Diencephalon (tissue), 1 donor: ENCODE data around the gene AP2B1. TPM values are rescaled to one million over a fixed set of nuclear protein-coding genes. Genes with fewer than 3 reads are reported as not detected.
A peak's percentile ranks its signal among the peaks of the same experiment; 100 is the strongest.

ENCODE experiments used
- small RNA-seq: library from RNA; depleted of rRNA; stranded (forward); fragments of <200 nt; gene quantifications from one replicate; pipeline ENCODE3, GENCODE V24; 2014
- total RNA-seq: library from RNA; depleted of rRNA; stranded (reverse); fragments of >200 nt; gene quantifications from one replicate; pipeline ENCODE4 v1.2.3, GENCODE V29; 2014

The AP2B1 gene
- total RNA-seq = 287 TPM

DNA sequence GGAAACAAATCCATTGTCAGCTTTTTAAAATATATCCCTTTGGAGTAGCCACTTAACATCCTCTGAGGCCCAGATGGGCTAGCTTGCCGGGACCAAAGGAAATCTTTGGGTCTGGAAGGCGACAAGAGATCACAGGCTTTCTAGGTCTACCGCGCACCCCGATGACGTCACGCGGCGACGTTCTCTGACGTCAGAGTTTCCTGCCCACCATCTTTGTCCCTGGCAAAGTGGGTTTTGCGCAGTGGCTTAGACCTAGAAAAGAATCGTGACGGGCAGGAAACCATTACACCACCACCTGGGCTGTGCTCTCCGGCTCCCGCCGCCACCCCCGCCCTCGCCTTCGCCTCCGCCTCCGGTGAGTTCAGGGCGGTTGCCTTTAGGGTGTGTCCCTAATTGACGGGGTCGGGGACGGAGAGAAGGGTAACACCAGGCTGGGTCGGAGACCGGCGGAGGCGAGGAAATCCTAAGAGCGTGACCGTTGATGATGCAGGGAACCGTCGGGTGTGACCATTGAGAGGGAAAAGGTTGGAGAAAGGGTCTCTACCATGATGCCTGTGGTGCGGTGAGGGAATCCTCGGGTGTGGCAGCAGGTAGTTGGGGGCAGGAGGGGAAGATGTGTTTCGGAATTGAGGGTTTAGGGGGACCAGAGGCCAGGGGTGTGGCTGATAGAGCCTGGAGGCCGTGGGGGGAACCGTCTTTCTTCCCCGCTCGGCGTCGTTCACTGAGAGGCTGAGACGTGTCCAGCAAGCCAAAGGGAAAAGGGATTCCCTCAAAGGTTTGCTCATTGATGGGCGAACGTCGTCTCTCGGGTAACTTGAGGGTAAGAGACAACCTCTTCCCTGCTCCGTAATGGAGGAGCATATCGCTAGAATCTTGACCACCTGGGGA is at the start of gene AP2B1:
AP2B1 (plus strand) TSS at position 249 of the 888 bp plus-strand sequence. CDS start 6,709 bp downstream, outside the sequence.

DNA sequence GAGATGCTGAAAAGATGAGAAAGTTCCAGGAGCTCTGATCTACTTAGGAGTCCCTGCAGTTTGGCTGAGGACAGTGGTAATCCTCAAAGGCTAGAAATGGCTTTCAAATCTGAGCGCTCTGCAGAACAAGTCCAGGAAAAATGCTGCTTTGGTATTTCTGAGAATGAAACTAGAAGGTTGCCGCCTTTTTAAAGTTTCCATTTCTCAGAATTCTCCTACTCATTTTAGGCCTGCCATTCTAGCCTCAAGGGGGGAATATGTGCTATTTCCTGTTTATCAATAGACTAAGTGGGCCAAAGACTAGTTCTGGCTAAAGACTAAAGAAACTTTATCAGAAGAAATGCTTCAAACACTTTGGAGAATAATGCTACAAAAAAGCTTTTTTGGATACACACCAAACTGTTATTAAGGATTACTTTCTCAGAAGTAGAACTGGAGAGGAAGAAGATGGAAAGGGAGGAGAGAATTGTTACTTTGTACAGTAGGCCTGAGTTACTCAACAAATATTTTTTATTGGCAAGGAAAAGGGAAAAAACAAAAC is 49.5 kb upstream of the AP2B1 start, which contains the start of gene SLFN12L:
SLFN12L (minus strand) TSS at position 78 of the 541 bp plus-strand sequence. CDS start 15,314 bp downstream, outside the sequence.

DNA sequence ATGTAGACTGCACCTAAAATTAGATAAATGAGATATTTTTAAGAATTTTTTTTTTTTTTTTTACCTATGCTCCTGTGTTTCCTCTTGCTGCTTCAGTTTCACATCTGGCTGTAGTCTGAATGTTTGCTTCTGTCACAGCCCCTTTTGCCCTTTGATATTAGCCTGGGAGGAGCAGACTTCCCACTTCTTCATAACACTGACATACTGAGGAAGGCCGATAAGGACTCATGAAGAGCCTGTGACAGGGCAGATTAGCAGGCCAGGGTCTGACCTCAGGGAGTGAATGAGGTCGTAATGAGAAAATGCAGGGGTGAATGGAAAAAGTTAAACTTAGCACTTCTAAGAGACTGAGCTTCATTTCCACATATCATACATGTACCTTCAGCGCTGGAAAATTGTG is 26.4 kb upstream of the AP2B1 start, which contains the start of gene SLFN14:
SLFN14 (minus strand) TSS at position 117 of the 400 bp plus-strand sequence. CDS start 2,757 bp downstream, outside the sequence.

DNA sequence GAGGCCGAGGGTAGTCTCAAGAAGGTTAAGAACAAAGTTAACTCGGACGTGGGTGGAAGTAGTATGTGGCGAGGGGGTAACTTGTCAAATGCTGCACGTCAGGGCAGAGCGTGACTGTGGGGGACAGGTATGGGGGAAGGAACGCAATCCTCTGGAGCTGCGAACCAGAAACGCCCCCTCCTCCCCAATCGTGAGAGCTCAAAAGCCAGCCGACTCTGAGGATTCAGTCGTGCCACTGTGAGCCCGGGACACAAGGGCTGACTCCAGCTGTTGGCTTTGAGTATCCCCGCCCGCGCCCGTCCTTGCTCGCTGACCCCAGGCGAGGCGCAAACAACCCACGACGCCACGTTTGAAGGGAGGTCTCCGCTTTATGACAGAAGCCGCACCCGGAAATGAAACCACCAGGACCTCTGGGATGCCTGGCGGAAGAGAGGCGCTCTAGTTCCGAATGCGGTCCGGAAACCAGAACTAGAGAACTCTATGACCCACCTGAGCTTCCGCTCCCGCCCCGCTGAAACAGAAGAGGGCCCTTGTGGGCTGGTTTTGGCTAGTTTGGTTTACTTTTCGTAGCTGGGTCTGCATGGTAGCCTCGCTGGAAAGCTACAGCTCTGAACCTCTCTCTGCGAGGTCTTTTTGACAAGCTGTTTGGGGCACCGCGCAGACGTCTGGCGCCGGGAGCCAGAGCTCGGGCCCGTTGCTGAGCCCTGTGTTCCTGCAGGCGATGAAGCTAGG is 8.8 kb upstream of the AP2B1 start, which contains the start of gene PEX12:
PEX12 (minus strand) TSS at position 375 of the 732 bp plus-strand sequence. CDS start 550 bp downstream, outside the sequence.

DNA sequence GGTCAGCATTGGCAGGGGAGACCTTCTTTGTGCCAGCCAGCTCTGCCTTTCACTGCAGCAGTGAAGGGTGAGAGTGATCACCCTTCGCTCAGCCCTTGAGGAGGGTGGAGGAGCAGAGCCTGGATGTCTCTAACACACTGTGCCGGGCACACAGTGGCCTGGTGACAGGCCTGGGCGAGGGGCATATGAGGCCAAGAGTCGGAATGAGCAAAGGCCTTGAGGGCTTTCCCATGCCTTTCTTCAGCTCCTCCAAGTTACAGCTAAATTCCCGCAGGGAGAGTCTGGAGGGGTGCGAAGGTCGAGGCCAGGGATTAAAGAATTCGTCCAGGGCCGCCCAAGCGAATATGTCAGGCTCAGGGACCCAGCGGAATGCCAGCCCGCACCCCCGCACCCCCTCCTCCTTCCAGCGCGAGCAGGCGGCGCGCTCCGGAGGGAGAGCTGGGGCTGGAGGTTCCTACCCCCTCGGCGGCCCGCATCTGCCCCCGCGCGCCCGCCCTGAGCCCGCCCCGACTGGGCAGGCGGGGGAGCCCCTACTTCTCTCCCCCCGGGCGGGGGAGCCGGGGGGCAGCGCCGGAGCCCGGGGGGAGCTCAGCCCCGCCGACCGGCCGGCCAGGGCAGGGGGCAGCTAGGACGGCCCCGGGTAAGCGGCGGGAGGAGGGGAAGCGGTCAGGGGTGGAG is 144.3 kb downstream of the AP2B1 start, which contains the start of gene RASL10B:
RASL10B (plus strand) TSS at position 401 of the 678 bp plus-strand sequence. CDS start 3,546 bp downstream, outside the sequence.

DNA sequence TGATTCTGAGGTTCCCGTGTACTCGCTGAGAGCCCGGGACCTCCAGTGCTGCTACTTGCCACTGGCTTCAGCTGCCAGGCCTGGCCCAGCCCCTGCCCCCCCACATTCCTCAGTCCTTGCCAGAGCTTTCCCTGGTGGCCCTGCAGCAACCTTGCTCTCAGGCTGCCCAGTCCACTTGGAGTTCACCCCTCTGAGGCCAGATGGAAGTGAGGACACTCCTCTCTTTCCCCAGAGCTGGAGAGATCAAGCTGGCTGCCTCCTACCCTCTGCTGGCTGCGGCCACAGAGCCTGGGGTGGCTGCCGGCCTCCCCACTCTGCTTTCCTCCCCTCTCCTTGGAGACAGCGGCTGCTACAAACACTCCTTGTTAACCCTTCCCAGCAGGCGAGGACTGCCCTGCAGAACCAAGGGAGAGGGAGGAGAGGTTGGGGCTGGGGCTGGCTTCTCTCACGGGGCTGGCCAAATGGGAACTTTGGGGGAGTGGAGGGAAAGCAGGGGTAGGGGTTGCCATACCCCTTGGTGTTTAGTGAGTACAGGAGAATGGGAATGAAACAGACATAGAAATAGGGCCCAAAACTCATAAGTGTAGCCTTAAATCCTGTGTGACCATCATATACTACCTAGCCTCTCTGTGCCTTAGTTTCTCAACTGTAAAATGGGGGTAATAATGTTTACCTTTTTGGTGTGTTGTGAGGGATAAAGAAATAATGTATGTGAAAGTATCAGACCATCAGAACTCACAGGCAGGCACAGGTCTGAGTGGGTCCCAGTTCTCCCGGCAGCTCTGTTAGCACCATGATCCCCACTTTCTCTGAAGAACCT is 166.0 kb downstream of the AP2B1 start, which contains the start of gene GAS2L2:
GAS2L2 (minus strand) TSS at position 295 of the 820 bp plus-strand sequence. CDS start 389 bp downstream, outside the sequence.

DNA sequence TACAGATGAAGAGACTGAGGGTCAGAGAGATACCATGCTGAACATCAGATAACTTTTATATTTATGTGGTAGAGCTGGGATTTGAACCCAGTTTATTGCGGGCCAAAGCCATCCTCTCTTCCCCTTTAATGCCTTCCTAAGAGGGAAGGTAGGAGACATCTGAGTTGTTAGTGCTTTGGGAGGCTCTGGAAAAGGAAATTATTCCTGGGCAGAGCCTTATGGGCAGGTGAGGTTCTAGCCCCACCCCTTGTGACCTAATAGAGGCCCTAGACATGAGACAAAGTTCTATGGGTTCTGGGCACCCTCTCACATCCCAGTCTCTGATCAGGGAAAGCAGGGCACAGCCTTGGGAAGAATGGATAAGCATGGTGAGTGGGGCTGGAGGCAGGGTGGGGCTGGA is 173.5 kb downstream of the AP2B1 start, which contains the start of gene C17orf50:
C17orf50 (plus strand) TSS at position 301 of the 400 bp plus-strand sequence; CDS start at position 356, 55 bp downstream.

Small RNA genes lying within 50 kb of the gene (small RNA-seq; reads per million reads assigned to genes)
- gene AC004134.1 = not detected
- gene AC015911.1 = not detected
- gene SNORD7 = 28.0 reads per million, percentile 95 among the genes with 10 or more reads in this experiment

Other genes starting within 250 kb of the AP2B1 start
- gene SLFN11, start 213.7 kb upstream of the AP2B1 start, total RNA-seq = 7.8 TPM
- gene SLFN12, start 154.8 kb upstream of the AP2B1 start, total RNA-seq = 8.8 TPM
- 1.4 TPM for gene SLFN13, start 138.6 kb upstream of the AP2B1 start, total RNA-seq
- 0.46 TPM for gene SLFN12L, start 49.6 kb upstream of the AP2B1 start, total RNA-seq
- gene SLFN14, start 26.5 kb upstream of the AP2B1 start, total RNA-seq = 0.23 TPM
- gene PEX12, start 8.8 kb upstream of the AP2B1 start, total RNA-seq = 7.2 TPM
- 20.3 TPM for gene RASL10B, start 144.3 kb downstream of the AP2B1 start, total RNA-seq
- 1.2 TPM for gene GAS2L2, start 165.9 kb downstream of the AP2B1 start, total RNA-seq
- not detected for gene C17orf50, start 173.6 kb downstream of the AP2B1 start, total RNA-seq
- gene MMP28, start 208.3 kb downstream of the AP2B1 start, total RNA-seq = 15.2 TPM
- 75.4 TPM for gene TAF15, start 222.2 kb downstream of the AP2B1 start, total RNA-seq